OCI-LY7 (cell line): ENCODE data around the gene OR10A3. TPM values are rescaled to one million over a fixed set of nuclear protein-coding genes. Genes with fewer than 3 reads are reported as not detected.

Experiments used
- BruUV-seq: library from RNA; stranded (reverse); fragments of 400-500 nt; replicated peaks from 2 replicates; lab custom pipeline; 2021; lab: Mats Ljungman, UMichigan
- CTCF ChIA-PET: fragments of 300-600 bp; sonication (Branson Sonifier 250); formaldehyde crosslinking; loops from one replicate; lab custom pipeline; 2022; ENCODE audit warnings: antibody characterized with exemption; ENCODE audit not compliant: unreplicated experiment; lab: Charles Lee
- POLR2A ChIA-PET: fragments of 300-600 bp; sonication (Branson Sonifier 250); formaldehyde crosslinking; loops from one replicate; lab custom pipeline; 2022; ENCODE audit warnings: antibody characterized with exemption; lab: Charles Lee
- DNase-seq: peaks from one replicate; pipeline ENCODE4 v3.0.0-alpha.2; 2015; ENCODE audit warnings: low spot score
- H2AFZ ChIP-seq: fragments of 200-600 bp; sonication (generic), shearing (Covaris generic); 2 replicates; pipeline ENCODE4 v1.6.1; 2014; ENCODE audit warnings: mild to moderate bottlenecking, antibody characterized with exemption, low read length, moderate library complexity
- H3K27ac ChIP-seq: fragments of 200-600 bp; sonication (generic); 2 replicates; pipeline ENCODE4 v1.5.1; 2014; ENCODE audit warnings: mixed run types, low read depth, mild to moderate bottlenecking, moderate library complexity, low read length, inconsistent platforms; ENCODE audit not compliant: poor library complexity, severe bottlenecking
- H3K36me3 ChIP-seq: fragments of 200-600 bp; sonication (generic); 2 replicates; pipeline ENCODE4 v1.6.1; 2014; ENCODE audit warnings: mild to moderate bottlenecking, antibody characterized with exemption, low read length, moderate library complexity, mixed read lengths; ENCODE audit not compliant: insufficient read depth
- H3K4me1 ChIP-seq: fragments of 200-600 bp; sonication (generic); 2 replicates; pipeline ENCODE4 v1.5.1; 2014; ENCODE audit warnings: mild to moderate bottlenecking, low read length; ENCODE audit not compliant: insufficient read depth, poor library complexity, severe bottlenecking
- H3K4me2 ChIP-seq: fragments of 200-600 bp; sonication (generic); 2 replicates; pipeline ENCODE4 v1.6.1; 2014; ENCODE audit warnings: mild to moderate bottlenecking, low read length
- H3K4me3 ChIP-seq: fragments of 200-600 bp; sonication (generic); 2 replicates; pipeline ENCODE4 v1.5.1; 2014; ENCODE audit warnings: mild to moderate bottlenecking, low read depth, low read length; ENCODE audit not compliant: poor library complexity, severe bottlenecking
- H3K79me2 ChIP-seq: fragments of 200-600 bp; sonication (generic); 2 replicates; pipeline ENCODE4 v1.6.1; 2016; ENCODE audit warnings: low read depth, mild to moderate bottlenecking, low read length, moderate library complexity, mixed read lengths; ENCODE audit not compliant: insufficient read depth
- H3K9me2 ChIP-seq: fragments of 200-600 bp; sonication (generic); 2 replicates; pipeline ENCODE4 v1.6.1; 2016; ENCODE audit warnings: mild to moderate bottlenecking, low read length, mixed read lengths; ENCODE audit not compliant: insufficient read depth
- H3K9me3 ChIP-seq: fragments of 200-600 bp; sonication (generic); 2 replicates; pipeline ENCODE4 v1.6.1; 2014; ENCODE audit warnings: mild to moderate bottlenecking, mixed run types, low read length, mixed read lengths
- H4K20me1 ChIP-seq: fragments of 200-600 bp; sonication (generic); 2 replicates; pipeline ENCODE4 v1.6.1; 2014; ENCODE audit warnings: mild to moderate bottlenecking, antibody characterized with exemption, low read length, moderate library complexity, mixed read lengths; ENCODE audit not compliant: insufficient read depth
- EZH2phosphoT487 ChIP-seq: fragments of 200-600 bp; sonication (generic); IDR thresholded peaks from 2 replicates; pipeline ENCODE4 v1.6.1; 2018; ENCODE audit warnings: low read depth, borderline replicate concordance, mild to moderate bottlenecking, mixed run types, antibody characterized with exemption, low read length, moderate library complexity, mixed read lengths
- intact Hi-C: fragments of 100-400 bp; cut with micrococcal nuclease; formaldehyde crosslinking; loops from one replicate; pipeline ENCODE4 v1.10.0; 2022; ENCODE audit not compliant: unreplicated experiment
- total RNA-seq, 2 experiments: library from RNA; depleted of rRNA in 1 of 2; stranded (reverse); fragments of >200 nt in 1 of 2; shearing (Covaris generic) in 1 of 2; gene quantifications; 2 replicates each; pipeline ENCODE4 v1.2.3, GENCODE V29; 2014 to 2022
- TF ChIP-seq, protein P1 (sequence below): fragments of 200-600 bp; sonication (generic); conservative IDR thresholded peaks from 2 replicates; pipeline ENCODE4 v1.5.1; 2014; ENCODE audit warnings: mild to moderate bottlenecking, antibody characterized with exemption, low read length, moderate library complexity, mixed read lengths

The OR10A3 gene
- total RNA-seq, 2 experiments from 2014 or later, result not detected

DNA sequence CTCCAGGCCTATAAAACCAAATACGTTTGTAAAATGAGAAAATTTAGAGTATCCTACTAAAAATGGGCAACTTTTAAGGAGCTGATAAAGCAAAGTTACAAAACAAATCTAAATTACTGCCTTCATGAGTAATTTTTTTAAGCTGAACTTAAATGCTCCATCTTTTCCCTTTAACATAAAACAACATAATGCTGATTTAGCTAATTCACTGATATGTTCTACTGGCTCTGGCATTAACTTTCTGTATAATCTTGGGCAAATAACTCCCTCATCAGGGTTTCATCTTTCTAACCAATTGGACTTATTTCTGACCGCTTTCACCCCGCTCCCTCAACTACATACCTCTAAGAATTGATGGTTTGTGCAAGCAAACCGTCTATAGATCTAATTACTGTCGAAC lies 362 bp downstream of the OR10A3 start:
- H3K4me1 ChIP-seq, result no peaks in the 10 kb centered on the region
- TF ChIP-seq, protein P1, sequence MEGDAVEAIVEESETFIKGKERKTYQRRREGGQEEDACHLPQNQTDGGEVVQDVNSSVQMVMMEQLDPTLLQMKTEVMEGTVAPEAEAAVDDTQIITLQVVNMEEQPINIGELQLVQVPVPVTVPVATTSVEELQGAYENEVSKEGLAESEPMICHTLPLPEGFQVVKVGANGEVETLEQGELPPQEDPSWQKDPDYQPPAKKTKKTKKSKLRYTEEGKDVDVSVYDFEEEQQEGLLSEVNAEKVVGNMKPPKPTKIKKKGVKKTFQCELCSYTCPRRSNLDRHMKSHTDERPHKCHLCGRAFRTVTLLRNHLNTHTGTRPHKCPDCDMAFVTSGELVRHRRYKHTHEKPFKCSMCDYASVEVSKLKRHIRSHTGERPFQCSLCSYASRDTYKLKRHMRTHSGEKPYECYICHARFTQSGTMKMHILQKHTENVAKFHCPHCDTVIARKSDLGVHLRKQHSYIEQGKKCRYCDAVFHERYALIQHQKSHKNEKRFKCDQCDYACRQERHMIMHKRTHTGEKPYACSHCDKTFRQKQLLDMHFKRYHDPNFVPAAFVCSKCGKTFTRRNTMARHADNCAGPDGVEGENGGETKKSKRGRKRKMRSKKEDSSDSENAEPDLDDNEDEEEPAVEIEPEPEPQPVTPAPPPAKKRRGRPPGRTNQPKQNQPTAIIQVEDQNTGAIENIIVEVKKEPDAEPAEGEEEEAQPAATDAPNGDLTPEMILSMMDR, result no peak
- no peak for TF ChIP-seq EZH2phosphoT487
- H3K36me3 ChIP-seq, result no peaks in the 10 kb centered on the region
- intact Hi-C loops, result no loop called here
- no peak overlapping the region for H3K4me3 ChIP-seq
- CTCF ChIA-PET, result no interaction called here
- H4K20me1 ChIP-seq, result no peaks in the 10 kb centered on the region
- DNase-seq, result no peak
- no peak overlapping the region for H3K27ac ChIP-seq
- no peaks in the 10 kb centered on the region; the same call in 1 of the 2 replicates for H3K9me2 ChIP-seq
- POLR2A ChIA-PET, result interaction anchor here (0.7 kb wide), 1 partner anchor 10 kb away, joined by 3 read pairs; no protein-coding TSS in a partner anchor
- H2AFZ ChIP-seq, result no peak overlapping the region
- H3K9me3 ChIP-seq, result peaks cover 24% of the 10 kb centered on the region
- H3K4me2 ChIP-seq, result no peak overlapping the region
- no TSS peak for BruUV-seq
- H3K79me2 ChIP-seq, result no peaks in the 10 kb centered on the region

DNA sequence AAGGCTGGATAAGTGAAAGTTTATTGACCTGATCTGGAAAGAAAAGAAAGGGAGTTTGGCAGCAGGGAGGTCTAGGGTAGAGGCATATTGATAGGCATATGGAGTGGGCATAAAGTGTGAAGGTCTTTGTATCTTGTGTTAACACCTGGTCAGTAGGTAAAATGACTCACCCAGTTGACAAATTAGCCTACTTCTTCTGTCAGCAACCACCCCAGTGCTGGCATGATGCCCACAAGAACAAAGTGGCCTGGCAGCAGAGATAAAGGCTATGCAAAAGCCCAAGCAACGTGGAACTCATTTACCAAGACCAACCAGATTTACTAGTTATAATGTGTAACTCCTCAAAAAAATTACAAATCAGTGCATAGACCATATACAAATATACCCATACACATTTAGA lies 4.9 kb downstream of the OR10A3 start:
- Histone ChIP-seq H3K9me2 (no peaks in the 10 kb centered on the region; the same call in 1 of the 2 replicates), H3K27ac (no peak overlapping the region), H3K9me3 (no peaks in the 10 kb centered on the region), H3K4me2 (no peak overlapping the region), H3K79me2 (no peaks in the 10 kb centered on the region), H3K4me1 (peaks cover 5% of the 10 kb centered on the region), H2AFZ (no peak overlapping the region), H4K20me1 (no peaks in the 10 kb centered on the region), H3K36me3 (no peaks in the 10 kb centered on the region), H3K4me3 (no peak overlapping the region)
- ChIA-PET POLR2A (no interaction called here), CTCF (no interaction called here)
- no TSS peak for BruUV-seq
- no peak for DNase-seq
- intact Hi-C loops, result no loop called here
- TF ChIP-seq, protein P1, result no peak
- no peak for TF ChIP-seq EZH2phosphoT487

DNA sequence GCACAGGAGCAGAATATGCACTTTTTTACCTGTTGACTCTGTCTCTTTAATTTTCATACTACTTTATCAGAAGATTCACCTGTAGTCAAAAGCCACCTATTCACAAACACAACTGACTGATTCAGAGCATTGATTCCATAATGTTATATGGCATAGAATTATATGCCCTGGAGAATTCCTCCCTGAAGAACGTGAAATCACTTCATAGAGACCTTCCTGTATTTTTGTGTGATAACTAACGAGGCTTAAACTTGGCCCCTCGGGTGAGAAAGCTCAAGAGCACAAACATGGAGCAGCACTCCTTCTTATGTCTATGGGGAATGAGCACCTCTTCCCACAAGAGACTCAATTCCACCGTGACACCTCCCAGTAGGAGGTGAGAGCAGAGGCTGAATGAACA lies 10.3 kb downstream of the OR10A3 start, which contains the start of gene OR10A6:
Gene OR10A6, minus strand, starts transcription at position 101 of the 400 bp plus-strand sequence. CDS start 2,606 bp downstream, outside the sequence.
- Histone ChIP-seq H3K9me3 (0 out of 2 replicates have a peak, but pooled peaks cover 2% of the 10 kb centered on the region), H3K4me1 (peaks cover 5% of the 10 kb centered on the region), H4K20me1 (no peaks in the 10 kb centered on the region), H3K36me3 (no peaks in the 10 kb centered on the region), H3K4me3 (no peak within 1 kb of the TSS), H3K79me2 (no peaks in the 10 kb centered on the region), H3K9me2 (no peaks in the 10 kb centered on the region), H3K27ac (no peak within 1 kb of the TSS), H2AFZ (no peak within 1 kb of the TSS), H3K4me2 (no peak within 1 kb of the TSS)
- intact Hi-C loops, result no loop called here
- no peak for TF ChIP-seq EZH2phosphoT487
- TF ChIP-seq, protein P1, result no peak
- CTCF ChIA-PET, result no interaction called here
- BruUV-seq, result no TSS peak
- DNase-seq, result no peak
- POLR2A ChIA-PET, result no interaction called here
